GM21447 (cell line): ENCODE results near the gene FBXL17.
A peak's percentile ranks its signal among the peaks of the same experiment; 100 is the strongest.
"Not testable (repeated sequence)": the region's sequence is repeated elsewhere in the genome, so short reads cannot be mapped to it uniquely, and the experiment has no call there.

Source experiments
- ATAC-seq: cut with Tn5 transposase; IDR thresholded peaks from one replicate; pipeline ENCODE4 v1.9.1; 2021; ENCODE audit not compliant: unreplicated experiment

The FBXL17 gene

DNA sequence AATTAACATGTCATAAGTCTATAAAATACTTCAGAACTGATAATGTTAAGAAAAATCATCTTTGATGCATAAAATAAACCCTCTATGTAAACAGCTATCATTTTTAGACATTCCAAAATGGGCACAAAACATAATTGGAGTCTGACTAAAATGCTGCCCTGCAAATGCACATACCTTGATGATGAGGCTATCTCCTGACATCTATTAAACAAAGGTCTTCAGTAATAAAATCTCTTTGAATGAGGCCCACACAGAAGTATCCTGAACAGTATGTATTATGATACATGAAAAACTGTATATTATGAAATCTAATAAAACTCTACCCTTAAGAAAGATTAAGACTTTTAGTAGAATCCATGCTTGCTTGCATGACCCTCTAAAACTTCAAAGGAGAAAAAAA, 66.1 kb downstream of the FBXL17 start:
- ATAC-seq: no peak

DNA sequence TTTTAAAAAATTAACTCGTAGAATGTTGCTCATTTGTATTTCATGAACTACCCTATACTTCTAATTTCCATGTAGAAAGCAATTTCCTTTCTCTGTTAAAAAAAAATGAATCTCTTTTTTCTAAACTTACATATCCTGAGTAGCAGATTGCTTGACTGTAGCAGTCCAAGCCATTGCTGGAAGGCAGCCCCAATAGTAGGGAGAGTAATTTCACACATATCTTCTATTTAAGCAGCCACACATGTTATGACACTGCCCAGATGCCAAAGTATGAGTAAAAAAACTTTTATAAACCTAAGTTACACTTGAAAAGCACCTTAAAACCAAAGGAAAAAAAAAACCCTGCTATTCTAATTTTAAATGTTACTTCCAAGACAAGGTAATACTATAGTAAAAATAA, 69.6 kb downstream of the FBXL17 start:
- ATAC-seq: no peak

DNA sequence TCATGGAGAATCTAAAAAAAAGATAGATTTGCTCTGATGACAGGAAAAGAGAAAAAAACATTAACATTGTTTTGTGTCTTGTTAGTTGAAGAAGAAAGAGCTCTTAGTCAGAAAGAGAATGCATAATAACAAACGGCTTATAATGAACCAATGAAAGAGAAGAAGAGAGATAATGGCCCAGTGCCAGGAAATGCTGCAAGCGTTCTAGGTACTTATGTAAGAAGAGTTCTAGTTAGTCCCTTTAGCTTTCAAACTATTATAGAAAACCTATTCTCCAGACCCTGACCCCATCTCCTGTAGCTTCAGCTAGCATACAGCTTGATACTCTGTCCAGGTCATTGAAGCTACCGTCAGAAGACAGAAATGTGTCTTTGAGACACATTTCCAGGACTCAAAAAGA, 70.2 kb downstream of the FBXL17 start:
- no peak for ATAC-seq

DNA sequence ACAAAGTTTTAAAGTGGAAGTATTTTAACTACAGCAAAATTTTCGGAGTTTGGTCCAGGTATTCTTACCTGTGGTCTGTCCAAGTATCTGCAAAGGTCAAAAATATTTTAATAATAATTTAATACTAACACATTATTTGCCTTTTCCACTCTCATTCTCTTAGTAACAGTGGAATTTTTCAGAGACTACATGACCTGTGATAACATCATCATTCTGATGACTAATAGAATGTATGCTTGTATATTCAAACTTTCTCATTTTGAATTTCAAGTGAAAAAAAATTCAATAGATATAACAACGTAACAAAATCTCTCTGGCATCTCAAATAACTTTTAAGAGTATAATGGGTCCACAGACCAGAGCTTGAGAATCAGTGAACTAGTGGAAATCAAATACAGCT, 78.3 kb downstream of the FBXL17 start:
- no peak for ATAC-seq

DNA sequence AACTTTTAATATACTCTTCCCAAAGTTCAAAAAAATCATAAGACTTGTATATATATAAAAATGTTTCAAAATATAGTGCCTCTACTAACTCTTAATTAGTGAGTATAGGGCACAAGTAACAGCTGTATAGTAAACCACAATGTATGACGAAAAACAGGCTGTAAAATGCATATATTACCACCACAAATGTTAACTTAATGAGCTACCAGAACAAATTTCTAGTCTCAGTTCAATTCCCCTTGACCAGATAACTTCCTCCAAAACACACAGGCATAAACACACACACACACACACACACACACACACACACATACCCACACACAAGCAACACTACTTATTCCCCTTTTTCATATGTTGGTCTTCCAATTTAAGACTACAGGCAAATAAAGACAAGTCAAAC, 78.8 kb downstream of the FBXL17 start:
- ATAC-seq: no peak

DNA sequence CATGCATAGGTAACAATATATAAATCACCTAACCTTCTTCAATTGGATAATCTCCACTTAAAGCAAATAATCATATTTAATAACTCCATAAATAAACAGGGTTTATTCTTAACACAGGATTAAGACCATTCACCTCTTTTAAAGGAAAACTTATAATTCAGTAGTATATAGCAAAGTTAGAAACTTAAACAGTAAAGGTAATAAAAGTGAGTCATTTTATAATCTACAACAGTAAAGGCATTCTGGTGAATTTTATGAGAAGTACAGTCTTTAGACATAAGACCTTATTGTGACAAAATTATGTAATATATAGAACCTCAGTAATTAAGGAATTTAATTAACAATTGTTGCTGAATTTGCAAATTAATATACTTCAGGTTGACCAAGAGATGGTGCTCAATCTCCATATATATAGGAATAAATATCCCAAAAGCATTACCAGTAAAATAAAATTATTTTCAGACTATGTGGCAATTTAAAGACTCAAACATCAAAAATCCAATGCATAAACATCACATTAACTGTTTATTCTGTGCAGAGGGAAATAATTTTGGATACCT, 84.8 kb downstream of the FBXL17 start:
- ATAC-seq: no peak

DNA sequence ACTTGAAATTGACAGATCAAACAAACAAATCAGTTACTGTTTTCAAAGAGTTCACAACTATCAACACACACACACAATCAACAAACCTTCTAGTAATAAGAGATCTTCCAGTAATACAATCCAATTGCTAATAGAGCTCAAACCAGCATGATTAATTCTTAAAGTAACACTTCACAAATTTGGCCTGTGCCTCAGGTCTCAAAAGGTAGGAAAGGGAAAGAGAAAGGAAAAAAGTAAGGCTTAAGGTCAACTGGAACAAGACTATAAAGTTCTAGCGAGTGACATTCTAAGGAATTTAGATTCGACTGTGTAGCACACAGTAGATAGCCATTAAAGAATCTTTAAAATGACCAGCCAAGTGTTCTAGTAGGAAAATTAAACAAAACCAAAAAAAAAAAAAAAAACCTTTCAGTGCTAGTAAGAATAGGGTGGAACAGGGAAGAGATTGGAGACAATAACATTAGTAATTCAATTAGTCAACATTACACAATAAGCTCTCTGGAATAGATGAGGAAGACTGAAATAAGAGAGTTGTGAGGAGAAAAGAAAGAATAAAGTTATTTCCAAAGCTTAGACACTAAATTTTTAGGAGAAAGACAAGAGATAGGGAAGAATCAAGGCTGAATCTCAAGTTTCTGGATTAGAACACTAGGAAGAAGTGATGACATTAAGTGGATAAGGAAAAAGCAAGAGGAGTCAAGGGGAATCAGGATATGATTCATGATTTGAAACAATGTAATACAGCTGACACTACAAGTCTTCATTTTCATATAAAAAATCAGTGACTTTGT, 86.1 kb downstream of the FBXL17 start:
- no peak for ATAC-seq

DNA sequence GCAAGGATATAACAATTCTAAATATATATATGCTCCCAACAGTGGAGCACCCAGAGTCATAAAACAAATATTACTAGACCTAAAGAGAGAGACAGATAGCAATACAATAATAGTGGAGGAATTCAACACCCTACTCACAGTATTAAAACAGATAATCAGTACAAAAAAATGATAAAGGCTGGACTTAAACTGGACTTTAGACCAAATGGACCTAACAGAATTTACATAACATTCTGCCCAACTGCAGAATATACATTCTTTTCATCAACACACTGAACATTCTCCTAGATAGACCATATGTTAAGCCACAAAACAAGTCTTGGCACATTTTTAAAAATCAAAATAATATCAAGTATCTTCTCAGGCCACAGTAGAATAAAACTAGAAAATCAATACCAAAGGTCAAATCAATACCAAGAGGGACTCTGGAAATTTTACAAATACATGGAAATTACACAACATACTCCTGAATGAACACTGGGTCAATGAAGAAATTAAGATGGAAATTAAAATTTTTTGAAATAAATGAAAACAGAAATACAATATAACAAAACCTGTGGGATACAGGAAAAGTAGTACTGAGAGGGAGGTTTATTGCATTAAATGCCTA, 100.8 kb downstream of the FBXL17 start:
- ATAC-seq: no peak

DNA sequence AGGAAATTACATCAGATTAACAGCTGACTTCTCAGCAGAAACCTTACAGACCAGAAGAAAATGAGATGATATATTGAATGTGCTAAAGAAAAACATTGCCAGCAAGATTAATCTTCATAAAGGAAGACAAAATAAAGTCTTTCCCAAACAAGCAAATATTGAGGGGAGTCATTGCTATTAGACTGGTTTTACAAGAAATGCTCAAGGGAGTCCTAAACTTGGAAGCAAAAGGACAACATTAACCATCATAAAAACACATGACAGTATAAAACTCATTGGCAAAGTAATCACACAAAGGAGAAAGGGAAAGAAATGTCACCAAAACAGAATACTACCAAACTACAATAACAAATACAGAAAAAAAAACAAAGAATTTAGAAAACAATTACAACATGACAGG, 101.7 kb downstream of the FBXL17 start:
- no peak for ATAC-seq

DNA sequence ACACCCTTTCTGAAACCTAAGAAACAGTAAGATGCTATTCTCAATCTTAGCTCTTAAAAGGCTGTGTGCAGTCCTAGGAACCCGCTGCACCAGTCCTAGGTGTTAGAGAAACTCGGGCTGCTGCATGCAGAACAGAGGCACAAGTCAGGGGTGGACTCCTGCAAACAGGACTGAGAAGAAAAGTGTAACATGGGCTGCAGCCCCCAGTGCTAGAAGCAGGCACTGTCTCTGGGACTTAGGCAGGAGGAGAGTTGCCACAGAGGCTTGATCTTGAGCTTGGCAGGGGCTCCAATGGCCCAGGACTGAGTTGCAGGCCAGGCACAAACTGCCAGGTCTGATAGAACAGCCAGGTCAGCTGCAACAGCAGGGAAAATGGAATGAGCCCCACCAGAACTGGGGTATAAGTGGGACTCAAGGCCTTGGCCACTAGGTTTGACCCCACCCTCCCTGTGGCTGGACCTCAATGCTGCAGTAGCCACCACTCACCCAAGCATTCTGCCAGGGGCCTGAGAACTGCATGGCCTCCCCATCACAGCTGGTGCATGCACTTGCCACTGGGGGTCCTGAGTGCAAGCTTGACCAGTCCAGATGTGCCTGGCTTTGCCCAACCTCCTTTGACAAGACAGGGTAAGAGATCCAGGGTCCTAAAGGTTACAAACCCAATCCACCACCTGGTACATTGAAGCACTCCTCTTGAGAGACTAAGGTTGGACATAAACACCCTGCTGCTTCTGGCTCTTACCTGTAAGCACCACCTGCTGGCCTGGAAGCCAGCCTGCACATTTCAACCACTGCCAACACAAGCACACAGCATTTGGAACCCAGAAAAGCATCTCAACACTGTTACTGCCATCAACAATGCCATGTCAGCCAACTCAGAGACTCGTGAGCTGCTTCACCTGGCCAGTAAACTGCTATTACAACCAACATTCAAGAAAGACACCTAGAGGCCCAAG, 103.3 kb downstream of the FBXL17 start:
- ATAC-seq: no peak

DNA sequence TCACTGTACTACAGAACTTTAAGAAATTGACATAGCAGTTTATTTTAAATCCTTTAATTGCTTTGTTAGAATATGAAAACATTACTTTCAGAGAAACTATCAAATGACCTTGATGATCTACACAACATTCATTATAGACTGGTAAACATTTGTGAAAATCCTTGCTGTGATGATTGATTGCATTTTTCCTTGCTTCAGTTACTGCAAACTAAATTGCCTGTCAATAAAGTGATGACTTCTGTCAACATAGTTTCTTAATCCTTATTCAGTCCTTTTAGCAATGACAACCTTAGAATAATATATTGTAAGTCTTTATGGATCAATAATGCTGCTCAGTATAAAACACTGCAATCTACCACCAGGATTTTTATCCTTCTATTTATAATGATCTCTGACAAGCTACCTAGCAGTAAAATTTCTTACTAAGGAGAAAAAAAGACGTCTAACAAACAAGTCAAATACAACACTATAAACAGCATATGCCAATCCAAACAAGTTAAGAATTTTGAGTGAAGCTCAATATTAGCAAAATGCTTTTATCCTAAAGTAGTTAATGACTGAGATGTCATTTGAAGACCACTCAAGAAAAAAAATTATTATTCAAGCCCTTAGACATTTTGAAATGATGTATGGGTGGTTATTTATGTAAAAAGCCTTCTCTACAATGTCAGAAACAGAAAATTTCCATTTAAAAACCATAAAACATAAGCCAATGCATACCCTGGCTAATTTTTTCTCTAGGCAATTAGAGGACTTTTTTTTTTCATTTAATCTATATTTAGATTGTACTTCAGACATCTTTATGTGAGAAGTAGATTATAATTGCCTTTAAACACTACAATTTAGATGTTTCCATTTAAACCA, 105.5 kb downstream of the FBXL17 start:
- ATAC-seq: no peak

DNA sequence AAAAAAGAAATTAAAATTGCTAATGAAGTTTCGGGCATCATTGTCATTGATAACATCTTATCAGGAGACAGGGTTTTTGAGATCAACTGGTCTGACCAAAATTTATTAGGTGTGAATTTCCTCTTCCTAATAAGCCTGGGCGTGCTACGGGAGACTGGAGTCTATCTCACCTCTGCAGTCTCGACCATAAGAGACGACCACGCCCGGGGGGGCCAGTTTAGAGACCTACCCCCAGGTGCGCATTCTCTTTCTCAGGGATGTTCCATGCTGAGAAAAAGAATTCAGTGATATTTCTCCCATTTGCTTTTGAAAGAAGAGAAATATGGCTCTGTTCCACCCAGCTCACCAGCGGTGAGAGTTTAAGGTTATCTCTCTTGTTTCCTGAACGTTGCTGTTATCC, 107.8 kb downstream of the FBXL17 start:
- ATAC-seq: not testable (repeated sequence)

DNA sequence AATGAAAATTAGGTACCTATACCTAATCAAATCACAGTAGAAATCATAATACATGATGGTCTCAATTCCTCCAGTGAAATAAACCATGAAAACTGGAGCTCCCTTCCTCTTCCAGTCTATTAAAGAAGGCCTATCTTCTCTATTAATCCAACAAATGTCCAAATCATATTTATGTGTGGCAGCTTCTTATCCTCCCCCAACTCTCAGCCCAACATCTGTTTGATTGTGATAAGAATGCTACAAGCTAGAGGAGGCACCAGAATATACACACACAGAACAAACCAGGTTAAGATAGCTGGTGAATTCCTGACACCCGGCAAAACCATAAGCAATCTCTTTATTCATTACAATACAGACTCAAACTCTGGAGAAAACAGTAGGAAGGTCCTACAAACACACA, 110.8 kb downstream of the FBXL17 start:
- ATAC-seq: no peak

DNA sequence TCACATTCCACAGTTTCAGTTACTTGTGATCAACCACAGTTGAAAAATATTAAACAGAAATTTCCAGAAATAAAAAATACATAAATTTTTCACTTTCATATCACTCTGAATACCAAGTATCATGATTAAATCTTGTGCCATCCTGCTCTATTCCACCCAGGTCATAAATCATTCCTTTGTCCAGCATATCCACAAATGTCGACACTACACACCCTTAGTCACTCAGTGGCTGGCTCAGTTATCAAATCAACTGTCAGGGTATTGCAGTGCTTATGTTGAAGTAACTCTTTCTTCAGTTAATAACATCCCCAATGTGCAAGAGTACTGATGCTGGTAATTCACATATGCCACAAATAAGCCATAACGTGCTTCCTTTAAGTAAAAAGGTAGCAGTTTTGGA, 115.7 kb downstream of the FBXL17 start:
- no peak for ATAC-seq

DNA sequence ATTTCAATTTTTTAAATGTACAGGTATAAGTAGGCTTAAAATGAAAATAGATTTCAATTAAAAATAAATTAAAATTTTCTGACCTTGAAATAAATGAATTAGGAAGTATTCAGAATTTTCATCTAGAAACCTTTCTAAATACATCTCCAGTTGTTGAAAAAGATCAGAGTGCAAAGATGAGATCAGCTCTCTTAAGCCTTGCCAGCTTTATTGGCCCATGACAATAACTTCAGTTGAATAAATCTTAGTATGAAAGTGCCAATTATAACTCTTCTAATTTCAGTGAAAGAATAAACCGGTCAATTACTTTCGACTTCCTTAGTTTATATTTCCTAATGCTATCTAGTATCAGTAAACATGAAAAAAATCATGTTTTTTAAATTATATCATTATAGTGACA, 117.4 kb downstream of the FBXL17 start:
- ATAC-seq: no peak

DNA sequence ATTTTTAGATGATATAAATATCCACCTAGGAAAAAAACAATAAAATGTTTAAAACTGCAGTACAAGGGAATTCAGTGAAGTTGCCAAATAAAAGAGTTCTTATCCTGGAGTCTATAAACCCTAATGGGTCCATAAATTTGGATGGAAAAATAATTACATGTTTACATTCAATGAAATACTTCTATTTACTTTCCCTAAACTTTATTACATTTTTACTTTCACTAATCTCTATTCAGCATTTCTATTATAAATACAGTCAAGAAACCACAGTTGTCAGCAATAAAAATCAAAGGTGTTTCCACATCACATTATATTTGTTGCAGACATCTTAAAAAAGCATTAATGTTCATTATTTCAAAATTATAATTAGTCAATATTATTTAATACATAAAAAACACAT, 118.6 kb downstream of the FBXL17 start:
- no peak for ATAC-seq

DNA sequence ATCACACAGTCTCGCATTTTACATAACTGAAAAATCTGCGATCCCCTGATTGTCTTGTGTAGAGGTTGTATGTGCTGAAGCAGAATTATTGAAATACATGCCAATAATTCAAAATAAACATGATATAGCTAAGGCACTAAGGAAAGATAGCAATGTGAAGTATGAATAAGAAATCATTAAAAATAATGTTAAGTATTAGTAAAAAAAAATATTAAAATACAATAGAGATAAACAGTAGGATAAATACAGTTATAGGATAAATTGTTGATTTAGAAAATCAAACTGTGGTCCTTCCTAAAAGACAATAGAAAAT, 121.1 kb downstream of the FBXL17 start:
- ATAC-seq: no peak

DNA sequence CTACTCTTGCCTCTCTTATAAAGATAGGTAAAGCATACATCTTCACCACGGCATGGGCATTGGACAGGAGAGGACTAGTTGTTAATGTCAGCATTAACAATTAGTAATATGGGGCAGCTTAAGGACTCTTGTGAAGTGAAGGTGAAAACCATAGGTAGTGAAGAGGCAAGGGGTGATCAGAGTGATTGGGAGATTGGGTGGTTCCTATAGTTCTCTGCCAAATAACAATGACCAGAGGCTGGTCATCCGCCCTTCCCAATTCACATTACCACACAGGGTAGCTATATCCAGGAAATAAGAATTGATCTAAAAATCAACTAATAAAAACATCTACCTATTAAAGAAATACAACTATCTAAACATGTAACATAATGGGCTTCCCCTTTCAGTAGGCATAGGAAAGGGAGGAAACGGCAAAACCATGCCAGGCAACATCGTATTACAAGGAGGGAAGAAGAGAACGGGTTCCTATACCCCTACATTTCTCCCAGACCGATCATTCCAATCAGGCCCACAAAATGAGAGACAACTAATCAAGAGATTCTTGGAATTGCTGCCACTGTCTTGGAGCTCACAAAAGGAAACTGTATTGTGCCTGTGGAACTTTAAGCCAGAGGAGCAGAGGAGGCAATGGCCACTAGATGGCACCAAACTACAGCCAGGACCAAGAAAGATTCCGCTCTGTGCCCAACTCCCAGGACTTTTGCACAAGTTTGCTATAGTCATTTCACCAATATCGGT, 121.6 kb downstream of the FBXL17 start:
- peak; percentile 97 for ATAC-seq

DNA sequence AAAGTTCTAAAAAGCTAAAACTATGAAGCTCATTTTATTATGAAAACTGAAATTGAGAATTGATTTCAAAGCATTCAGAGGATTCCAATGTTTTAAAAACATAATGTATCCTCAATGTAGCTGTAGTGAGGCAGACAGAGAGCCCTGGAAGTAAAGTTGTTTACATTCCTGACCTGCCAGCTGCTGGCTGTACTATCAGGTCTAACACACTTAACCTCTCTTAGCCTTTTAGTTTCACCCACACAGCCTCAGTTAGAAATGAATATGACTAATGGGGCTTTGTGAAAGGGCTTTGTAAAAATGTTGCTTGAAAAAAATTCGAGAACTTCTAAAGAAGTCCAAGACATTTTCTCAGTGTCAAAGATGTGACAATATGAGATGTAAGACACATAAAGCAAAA, 122.6 kb downstream of the FBXL17 start:
- ATAC-seq: no peak

DNA sequence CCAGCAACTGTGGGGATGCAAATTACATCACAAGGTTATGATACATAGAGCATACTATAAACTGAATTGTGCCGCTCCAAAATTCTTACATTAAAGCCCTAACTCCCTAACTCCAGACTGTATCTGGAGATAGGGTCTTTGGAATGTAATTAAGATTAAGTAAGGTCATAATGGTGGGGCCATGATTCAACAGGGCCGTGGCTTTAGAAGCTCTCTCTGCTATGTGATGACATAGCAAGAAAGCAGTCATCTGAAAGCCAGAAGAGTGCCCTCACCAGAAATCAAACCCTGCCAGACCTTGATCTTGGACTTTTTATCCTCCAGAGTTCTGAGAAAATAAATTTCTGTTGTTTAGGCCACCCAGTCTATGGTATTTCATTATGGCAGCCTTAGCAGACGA, 123.9 kb downstream of the FBXL17 start:
- ATAC-seq: no peak
